NOMO-1 treated with DMSO at 0.1 percent for 48 hours (cell line): ENCODE measurements around the gene DAB2IP.
"Not testable (repeated sequence)": the region's sequence is repeated elsewhere in the genome, so short reads cannot be mapped to it uniquely, and the experiment has no call there.

Experiments used
- DNase-seq: peaks from one replicate; lab custom pipeline; 2025; ENCODE audit not compliant: unreplicated experiment; lab: John Stamatoyannopoulos, UW

Gene DAB2IP

DNA sequence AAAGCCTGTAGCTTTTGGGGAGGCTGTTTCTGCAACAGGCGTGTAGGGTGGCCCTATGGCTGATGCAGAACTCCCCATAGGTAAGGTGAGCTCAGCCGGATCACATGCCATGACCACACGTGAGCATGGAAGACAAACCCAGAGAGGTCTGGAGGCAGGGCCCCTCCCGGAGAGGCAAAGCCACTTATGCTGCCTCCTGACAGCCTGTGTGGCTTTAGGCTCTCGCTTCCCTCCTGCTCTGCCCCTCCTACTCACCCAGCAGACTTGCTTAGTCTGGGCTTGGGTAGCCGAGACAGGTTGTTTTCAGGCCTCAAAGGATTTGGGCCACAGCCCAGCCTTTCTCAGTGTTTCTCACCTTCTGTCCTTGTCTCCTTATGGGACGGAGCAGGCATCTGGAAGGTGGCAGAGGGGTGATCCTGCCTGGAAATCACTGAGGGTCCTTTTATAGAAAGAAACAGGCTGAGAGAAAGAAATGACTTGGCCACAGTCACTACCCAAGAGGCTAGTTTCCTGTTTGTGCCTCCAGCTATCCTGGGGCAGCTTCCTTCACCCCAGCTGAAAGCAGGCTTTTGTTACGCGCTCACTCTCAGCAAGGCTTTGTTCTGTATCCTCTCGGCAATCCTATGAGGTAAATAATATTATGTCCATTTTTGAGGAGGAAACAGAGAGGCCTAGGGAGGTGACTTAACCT is 89.9 kb downstream of the DAB2IP start:
- DNase-seq: no peak

GRCh38 chr9:121741919-121742283 is 90.5 kb downstream of the DAB2IP start:
- DNase-seq: not testable (repeated sequence)

GRCh38 chr9:121742923-121743322 is 91.5 kb downstream of the DAB2IP start:
- no peak for DNase-seq

- DNase-seq: no peak
Observed at GRCh38 chr9:121743441-121744001, 92.1 kb downstream of the DAB2IP start.

DNA sequence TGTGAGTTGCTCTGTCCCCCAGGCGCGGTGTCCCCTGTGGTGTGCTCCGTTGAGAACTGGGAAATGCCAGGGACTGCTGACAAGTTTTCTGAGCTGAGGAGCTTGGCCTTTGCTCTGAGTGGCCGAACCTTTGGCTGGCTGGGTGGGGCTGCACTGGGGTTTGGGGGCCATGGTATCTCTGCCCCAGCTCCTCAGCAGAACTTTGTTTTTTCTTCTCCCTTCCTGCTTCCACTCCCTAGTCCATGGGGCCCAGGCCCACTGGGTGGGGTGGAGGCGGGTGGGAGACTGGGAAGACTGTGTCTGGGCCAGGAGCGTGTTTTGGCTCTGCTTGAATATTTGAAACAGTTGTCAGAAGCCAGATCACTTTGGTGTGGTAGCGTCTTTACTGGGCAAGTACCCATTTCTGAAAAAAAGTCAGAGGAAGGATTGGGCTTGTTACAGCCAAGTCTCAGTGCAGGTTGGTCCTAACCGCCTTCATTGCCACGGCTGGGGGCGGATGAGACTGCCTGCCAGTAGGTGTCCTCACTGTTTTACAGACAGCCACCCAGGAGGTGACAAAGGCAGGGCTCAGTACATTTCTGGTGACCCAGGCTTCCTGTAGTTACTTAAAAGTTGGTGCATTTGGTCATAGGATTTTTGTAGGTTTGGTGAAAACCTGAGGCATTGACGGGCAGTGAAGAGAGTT is 92.7 kb downstream of the DAB2IP start:
- DNase-seq: peak; percentile 7

DNA sequence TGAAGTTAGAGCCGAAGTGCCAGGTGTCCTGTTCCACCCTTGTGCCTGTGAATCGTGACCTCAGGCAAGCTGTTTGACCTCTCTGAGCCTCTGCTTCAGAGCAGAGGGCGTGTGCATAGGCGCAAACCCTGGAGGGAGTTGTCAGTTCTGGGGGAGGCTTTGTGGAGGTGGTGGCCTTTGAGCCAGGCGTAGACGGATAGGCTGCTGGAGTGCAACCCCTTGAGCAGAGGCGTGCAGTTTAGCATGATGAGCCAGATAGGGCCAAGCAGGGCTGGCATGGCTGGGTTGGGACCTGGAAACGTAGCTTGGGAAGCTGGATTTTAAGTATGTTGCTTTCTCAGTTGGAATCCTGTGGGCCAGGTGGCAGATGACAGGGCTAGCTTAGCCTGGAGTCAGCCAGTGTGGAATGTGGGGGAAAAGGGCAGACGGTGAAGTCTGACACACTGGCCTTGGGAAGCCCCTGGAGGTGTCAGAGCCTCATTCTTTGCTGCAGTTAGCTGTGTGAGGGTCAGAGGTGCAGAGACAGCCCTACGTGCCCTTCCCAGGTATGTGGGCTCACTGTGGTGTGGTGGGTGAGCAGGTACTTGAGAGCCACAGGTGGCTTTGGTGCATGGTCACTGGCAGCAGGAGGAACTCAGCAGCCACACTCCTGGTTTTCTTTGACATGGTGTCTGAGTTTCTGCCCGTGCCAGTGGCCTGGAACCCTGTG is 93.4 kb downstream of the DAB2IP start:
- no peak for DNase-seq

DNA sequence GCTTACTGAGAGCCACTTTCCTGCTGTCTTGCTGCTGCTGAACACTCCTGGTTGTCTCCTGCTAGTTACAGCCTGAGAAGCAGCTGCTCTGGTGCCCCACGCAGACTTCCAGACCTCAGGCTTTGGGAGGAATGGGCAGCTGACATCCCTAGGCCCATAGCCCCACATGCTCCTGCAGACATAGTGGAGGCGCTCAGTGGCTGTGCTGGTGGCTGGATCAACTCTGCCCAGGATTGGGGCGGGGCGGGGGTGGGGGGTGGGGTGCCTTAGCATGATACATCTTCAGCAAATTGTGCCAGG is 93.9 kb downstream of the DAB2IP start:
- no peak for DNase-seq

DNA sequence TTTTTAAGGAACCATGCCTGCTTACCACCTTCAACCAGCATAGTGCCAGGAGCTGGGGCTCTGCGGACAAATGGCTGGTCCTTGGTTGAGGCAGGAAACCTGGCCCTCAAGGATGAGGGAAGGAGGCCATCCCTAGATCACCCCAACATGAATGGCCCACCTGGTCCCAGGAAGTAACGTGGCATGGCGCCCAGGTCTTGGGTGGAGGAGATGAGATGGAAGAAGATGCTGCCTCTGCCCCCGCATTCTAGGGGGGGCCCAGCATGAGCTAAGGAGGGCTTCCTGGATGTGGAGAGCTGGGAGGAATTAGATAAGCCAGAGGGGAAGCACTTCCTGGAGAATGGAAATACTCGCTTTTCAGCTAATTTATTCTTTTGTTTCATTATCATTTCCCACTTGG is 95.0 kb downstream of the DAB2IP start:
- no peak for DNase-seq

- no peak for DNase-seq
Observed at GRCh38 chr9:121746866-121747265, 95.4 kb downstream of the DAB2IP start.

GRCh38 chr9:121748074-121748473 is 96.6 kb downstream of the DAB2IP start:
- no peak for DNase-seq

GRCh38 chr9:121748727-121749423 is 97.4 kb downstream of the DAB2IP start:
- no peak for DNase-seq

DNA sequence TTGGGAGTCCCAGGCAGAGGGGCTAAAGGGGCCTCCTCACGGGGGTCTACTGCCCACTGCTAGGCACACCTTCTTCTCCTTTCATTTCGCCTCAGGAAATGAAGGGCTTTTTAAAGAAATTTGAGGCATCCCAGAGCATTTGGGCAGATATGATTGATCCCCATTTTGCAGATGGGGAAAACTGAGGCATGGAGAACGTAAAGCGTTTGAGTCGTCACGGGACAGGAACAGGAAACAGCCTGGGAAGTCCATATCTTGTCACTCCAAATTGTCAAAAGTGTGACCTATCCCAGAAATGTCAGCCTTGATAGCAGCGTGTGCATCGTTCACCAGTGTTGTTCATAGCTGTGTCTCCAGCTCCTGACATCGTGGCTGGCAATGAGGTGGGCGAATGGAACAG is 98.2 kb downstream of the DAB2IP start:
- no peak for DNase-seq

- no peak for DNase-seq
Observed at GRCh38 chr9:121750259-121750714, 98.9 kb downstream of the DAB2IP start.

GRCh38 chr9:121750715-121751623 is 99.5 kb downstream of the DAB2IP start:
- no peak for DNase-seq

DNA sequence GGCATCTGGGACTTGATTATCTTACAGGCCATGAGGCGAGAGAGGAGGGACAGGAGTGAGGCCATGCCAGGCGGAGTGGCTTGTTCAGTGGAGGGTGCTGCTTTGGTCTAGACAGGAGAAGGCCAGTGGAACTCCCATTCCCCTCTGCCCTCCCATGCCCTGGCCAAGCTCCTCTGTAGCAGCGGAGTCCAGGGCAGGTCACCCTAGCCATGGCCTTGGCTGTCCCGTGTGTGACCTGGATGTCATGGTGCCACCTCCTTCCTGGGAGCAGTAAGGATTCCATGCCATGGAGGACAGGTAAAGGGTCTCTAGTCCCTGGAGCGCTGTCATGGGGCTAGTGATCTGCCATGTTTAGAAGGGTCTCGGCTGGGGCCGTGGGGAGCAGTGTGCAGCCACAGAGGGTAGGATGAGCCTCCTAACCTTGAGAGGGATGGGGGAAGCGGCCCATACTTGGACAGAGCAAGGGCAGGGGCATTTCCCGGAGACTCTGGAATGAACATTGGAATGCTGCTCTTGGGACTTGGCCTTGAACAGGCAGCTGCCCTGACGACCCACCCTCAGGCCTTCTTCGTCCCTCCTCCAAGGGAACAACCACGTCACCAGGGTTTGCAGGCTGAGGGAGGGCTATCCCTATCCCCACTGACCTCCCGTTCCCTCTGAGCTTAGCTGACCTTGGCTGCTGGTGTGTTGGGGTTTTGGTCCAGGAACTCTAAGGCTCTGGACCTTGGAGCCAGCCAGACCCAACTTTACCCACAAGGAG is 100.4 kb downstream of the DAB2IP start:
- no peak for DNase-seq

DNA sequence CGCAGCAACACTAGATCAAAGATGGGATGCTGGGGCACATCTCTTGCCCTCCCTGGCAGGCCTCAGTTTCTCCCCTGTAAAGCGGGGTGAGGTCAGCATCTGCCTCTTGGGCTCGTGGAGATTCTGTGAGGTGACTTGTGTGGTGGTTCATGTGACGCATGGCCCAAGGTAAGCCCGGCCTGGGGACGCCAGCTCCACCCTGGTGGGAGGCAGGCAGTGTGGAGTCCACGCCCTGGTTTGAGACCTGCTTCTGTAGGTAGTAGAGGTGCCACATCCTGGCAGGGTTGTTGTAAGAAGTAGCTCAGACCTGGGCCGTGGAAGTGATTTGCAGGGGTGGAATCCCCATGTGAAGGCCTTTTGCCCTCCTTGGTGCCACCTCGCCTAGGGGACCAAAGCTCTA is 101.5 kb downstream of the DAB2IP start:
- no peak for DNase-seq

- no peak for DNase-seq
Observed at GRCh38 chr9:121753802-121754654, 102.6 kb downstream of the DAB2IP start.

- no peak for DNase-seq
Observed at GRCh38 chr9:121754655-121755436, 103.4 kb downstream of the DAB2IP start.
